Subcutaneous adipose tissue (tissue), 4 donors: ENCODE measurements around the gene HAGH. TPM values are rescaled to one million over a fixed set of nuclear protein-coding genes. Genes with fewer than 3 reads are reported as not detected.

Experiments used
- CTCF ChIP-seq: fragments of 450-650 bp; IDR thresholded peaks from one replicate; pipeline ENCODE4 v1.5.1; 2016; ENCODE audit warnings: low read depth, mild to moderate bottlenecking, control low read depth, antibody characterized with exemption, moderate library complexity
- total RNA-seq, 4 donors: library from RNA; depleted of rRNA; stranded (reverse); fragments of >200 nt; gene quantifications; one replicate each; pipeline ENCODE4 v1.1.0, GENCODE V29; 2016

The HAGH gene
- total RNA-seq, 4 donors from 2014 or later, result 50.4 to 121 (median 108) TPM

GRCh38 chr16:1862394-1862793, 35.8 kb upstream of the HAGH start:
- no peak for TF ChIP-seq CTCF

- no peak for TF ChIP-seq CTCF
These were observed 35.1 kb upstream of the HAGH start for GRCh38 chr16:1861730-1862129.

- no peak for TF ChIP-seq CTCF
These were observed 33.0 kb upstream of the HAGH start for GRCh38 chr16:1859650-1860049.

GRCh38 chr16:1858189-1858865, 31.7 kb upstream of the HAGH start:
- TF ChIP-seq CTCF, result no peak

- no peak for TF ChIP-seq CTCF
These were observed 30.9 kb upstream of the HAGH start for GRCh38 chr16:1857433-1858097.

- no peak for TF ChIP-seq CTCF
These were observed 25.2 kb upstream of the HAGH start for GRCh38 chr16:1851793-1852192.

- no peak for TF ChIP-seq CTCF
These were observed 24.4 kb upstream of the HAGH start for GRCh38 chr16:1850981-1851380.
